KMS-11 (cell line): ENCODE results near the gene C2orf72.

Experiments used
- H2AFZ ChIP-seq: fragments of 200-600 bp; sonication (generic); 2 replicates; pipeline ENCODE4 v1.6.1; 2016; ENCODE audit warnings: antibody characterized with exemption, mixed run types, low read depth
- H3K27ac ChIP-seq: fragments of 200-600 bp; sonication (generic); 2 replicates; pipeline ENCODE4 v1.6.1; 2016; ENCODE audit warnings: mild to moderate bottlenecking, mixed run types
- H3K27me3 ChIP-seq: fragments of 200-600 bp; sonication (generic); 2 replicates; pipeline ENCODE4 v1.6.1; 2017; ENCODE audit warnings: mild to moderate bottlenecking, low read depth, mixed run types, moderate library complexity; ENCODE audit not compliant: insufficient read depth
- H3K36me3 ChIP-seq: fragments of 200-600 bp; sonication (generic); 2 replicates; pipeline ENCODE4 v1.6.1; 2017; ENCODE audit warnings: mild to moderate bottlenecking, mixed run types; ENCODE audit not compliant: insufficient read depth
- H3K4me1 ChIP-seq: fragments of 200-600 bp; sonication (generic); 2 replicates; pipeline ENCODE4 v1.6.1; 2016; ENCODE audit warnings: mild to moderate bottlenecking, low read depth, mixed run types; ENCODE audit not compliant: poor library complexity, severe bottlenecking
- H3K4me2 ChIP-seq: fragments of 200-600 bp; sonication (generic); 2 replicates; pipeline ENCODE4 v1.7.0; 2016; ENCODE audit warnings: mild to moderate bottlenecking, mixed run types
- H3K4me3 ChIP-seq: fragments of 200-600 bp; sonication (generic); IDR thresholded peaks from 2 replicates; pipeline ENCODE4 v1.6.1; 2017; ENCODE audit warnings: low read depth, low read length, mixed read lengths; ENCODE audit not compliant: insufficient read depth
- H3K79me2 ChIP-seq: fragments of 200-600 bp; sonication (generic); 2 replicates; pipeline ENCODE4 v1.6.1; 2016; ENCODE audit warnings: low read depth, mixed run types; ENCODE audit not compliant: insufficient read depth
- H3K9ac ChIP-seq: fragments of 200-600 bp; sonication (generic); 2 replicates; pipeline ENCODE4 v1.6.1; 2016; ENCODE audit warnings: mild to moderate bottlenecking, mixed run types
- H4K20me1 ChIP-seq: fragments of 200-600 bp; sonication (generic); 2 replicates; pipeline ENCODE4 v1.6.1; 2016; ENCODE audit warnings: mild to moderate bottlenecking, mixed run types; ENCODE audit not compliant: insufficient read depth
- TF ChIP-seq, protein P1 (sequence below): fragments of 200-600 bp; sonication (generic); conservative IDR thresholded peaks from 2 replicates; pipeline ENCODE4 v1.6.1; 2017; ENCODE audit warnings: low read depth, mild to moderate bottlenecking, antibody characterized with exemption, low read length, moderate library complexity, mixed read lengths

Gene C2orf72

DNA sequence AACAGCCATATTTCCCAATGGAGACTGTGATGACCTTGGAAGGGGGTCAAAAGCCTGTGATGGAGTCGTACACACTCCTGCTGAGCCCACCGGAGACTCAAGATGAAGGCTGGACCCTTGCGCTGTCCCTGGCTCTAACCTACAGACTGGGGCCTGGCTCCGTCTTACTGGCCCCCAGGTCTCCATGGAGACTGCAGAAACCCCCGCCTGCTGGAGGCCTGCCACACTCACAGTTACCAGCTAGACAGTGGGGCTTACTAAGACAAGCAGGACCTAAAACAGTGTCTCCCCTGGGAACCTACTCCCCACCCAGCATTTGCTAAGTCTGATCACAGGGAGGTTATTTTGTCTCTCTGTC lies 9.6 kb downstream of the C2orf72 start:
- Histone ChIP-seq H3K4me3 (no peak overlapping the region), H3K27ac (no peak overlapping the region), H4K20me1 (no peaks in the 10 kb centered on the region), H3K27me3 (no peaks in the 10 kb centered on the region), H3K79me2 (no peaks in the 10 kb centered on the region), H3K36me3 (no peaks in the 10 kb centered on the region), H3K4me2 (no peak overlapping the region), H3K9ac (no peak overlapping the region), H2AFZ (no peak overlapping the region), H3K4me1 (peaks cover 7% of the 10 kb centered on the region)
- TF ChIP-seq, protein P1, sequence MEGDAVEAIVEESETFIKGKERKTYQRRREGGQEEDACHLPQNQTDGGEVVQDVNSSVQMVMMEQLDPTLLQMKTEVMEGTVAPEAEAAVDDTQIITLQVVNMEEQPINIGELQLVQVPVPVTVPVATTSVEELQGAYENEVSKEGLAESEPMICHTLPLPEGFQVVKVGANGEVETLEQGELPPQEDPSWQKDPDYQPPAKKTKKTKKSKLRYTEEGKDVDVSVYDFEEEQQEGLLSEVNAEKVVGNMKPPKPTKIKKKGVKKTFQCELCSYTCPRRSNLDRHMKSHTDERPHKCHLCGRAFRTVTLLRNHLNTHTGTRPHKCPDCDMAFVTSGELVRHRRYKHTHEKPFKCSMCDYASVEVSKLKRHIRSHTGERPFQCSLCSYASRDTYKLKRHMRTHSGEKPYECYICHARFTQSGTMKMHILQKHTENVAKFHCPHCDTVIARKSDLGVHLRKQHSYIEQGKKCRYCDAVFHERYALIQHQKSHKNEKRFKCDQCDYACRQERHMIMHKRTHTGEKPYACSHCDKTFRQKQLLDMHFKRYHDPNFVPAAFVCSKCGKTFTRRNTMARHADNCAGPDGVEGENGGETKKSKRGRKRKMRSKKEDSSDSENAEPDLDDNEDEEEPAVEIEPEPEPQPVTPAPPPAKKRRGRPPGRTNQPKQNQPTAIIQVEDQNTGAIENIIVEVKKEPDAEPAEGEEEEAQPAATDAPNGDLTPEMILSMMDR: no peak

DNA sequence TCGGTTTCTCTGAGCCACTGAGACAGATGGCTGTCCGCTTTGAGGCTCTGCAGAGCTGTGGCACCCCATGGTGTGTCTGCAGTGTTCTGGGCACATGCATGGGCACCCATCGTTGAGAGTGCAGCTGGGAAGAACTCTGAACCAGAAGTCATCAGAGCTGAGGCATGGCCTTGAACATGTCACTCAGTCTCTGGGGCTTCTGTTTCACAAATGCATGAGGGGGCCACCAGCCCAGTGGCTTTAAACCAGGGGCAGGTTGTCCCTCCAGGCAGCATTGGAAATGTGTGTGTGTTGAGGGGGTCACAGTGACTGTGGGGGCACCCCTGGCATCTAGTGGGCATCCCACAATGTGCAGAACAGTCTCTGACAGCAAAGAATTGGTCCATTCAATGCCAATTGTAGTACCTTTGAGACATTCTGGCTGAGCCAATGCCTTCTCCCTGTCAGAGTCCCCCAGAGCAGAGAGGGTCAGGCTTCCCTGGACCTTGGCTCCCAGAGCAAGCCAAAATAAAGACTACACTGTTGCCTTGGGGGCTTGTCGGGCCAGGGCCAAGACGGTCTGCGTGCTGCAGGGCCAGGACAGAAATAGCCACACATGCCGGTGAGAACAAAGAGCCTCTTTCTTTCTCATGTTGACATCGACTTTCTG lies 10.1 kb downstream of the C2orf72 start:
- Histone ChIP-seq H4K20me1 (no peaks in the 10 kb centered on the region), H3K27ac (no peak overlapping the region), H3K4me3 (no peak overlapping the region), H3K9ac (no peak overlapping the region), H2AFZ (no peak overlapping the region), H3K36me3 (no peaks in the 10 kb centered on the region), H3K4me1 (peaks cover 12% of the 10 kb centered on the region), H3K27me3 (no peaks in the 10 kb centered on the region), H3K4me2 (no peak overlapping the region), H3K79me2 (no peaks in the 10 kb centered on the region)
- TF ChIP-seq, protein P1: no peak

DNA sequence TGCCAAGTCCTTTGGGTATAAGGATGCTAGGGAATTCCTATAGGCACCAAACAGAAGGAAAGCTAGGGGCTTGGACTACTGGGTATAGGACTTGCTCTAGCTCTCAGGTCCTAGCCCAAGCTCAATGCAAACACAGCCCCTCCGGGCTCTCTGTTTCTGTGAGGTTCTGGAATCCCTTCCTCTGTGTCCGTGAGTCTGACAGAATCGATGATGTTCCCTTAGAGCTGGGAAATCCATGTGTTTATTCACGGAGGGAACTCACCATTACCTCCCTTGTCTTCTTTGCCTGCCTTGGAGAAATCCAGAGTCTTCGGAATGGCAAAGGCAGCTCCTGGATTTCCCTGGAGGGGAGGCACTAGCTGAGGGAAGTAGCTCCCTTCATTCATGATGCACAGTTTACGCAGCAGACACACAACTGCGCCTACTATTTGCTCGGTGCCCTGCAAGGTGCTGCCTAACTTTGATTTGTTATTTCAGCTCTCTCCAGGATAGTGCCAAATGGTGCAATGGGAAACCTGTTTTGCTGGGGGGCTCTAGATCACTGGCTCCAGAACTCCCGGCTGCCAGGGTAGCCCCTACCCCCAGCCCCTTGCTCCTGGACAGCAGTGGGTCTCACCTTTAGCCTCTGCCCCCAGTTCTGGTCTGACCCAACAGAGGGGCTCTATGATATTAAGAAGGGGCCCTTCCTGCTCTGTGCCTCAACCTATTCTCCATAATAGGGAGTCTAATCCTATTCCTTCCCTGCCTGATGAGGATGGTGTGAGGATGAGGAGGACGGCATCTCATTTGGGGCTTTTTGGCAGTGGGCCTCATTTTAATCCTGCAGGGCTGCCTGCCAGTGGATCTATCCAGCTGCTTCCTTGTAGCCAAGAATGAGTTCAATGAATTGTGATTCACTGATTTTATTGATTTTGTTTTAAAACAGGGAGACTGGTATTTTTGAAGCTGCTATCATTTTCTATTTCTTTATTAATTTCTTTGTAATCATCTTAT lies 10.9 kb downstream of the C2orf72 start:
- no peaks in the 10 kb centered on the region for H3K79me2 ChIP-seq
- H3K27me3 ChIP-seq: no peaks in the 10 kb centered on the region
- TF ChIP-seq, protein P1: no peak
- no peak overlapping the region for H3K4me2 ChIP-seq
- peaks cover 16% of the 10 kb centered on the region for H3K4me1 ChIP-seq
- no peaks in the 10 kb centered on the region for H4K20me1 ChIP-seq
- no peak overlapping the region for H3K9ac ChIP-seq
- no peak overlapping the region for H2AFZ ChIP-seq
- H3K36me3 ChIP-seq: no peaks in the 10 kb centered on the region
- no peak overlapping the region for H3K4me3 ChIP-seq
- no peak overlapping the region for H3K27ac ChIP-seq

DNA sequence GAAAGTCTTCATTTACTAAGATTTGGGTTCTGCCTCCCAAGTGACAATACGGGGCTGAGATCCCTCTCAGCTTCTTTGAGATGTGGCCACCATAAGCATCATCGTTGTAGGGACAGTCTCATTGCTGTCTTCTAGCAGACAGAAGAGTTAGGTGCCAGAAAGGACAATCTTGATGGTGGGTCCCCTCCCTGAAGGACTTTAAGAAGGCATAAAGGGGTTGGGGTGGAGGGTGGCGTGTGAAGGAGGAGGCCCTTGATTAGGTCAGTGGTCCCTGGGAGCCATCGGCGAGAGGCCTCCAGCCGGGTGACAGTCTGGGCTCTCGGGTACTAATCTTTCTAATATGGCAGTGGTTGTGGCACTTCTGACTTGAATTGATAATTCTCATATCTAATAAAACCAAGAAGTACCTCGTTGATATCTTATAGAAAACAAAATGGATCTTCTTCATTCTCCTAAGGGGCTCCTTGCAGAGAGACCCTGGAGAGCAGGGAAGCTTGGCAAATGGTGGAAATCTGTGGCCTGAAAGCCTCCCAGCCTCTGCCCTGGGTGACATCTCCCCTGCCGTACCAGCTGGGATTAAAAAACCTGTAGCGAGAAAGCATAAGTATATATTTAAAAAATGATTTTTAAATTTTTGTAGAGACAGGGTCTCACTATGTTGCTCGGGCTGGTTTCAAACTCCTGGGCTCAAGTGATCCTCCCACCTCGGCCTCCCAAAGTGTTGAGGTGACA lies 12.1 kb downstream of the C2orf72 start:
- H3K4me3 ChIP-seq: no peak overlapping the region
- H3K27me3 ChIP-seq: no peaks in the 10 kb centered on the region
- H3K36me3 ChIP-seq: no peaks in the 10 kb centered on the region
- H3K4me1 ChIP-seq: peaks cover 17% of the 10 kb centered on the region
- no peak overlapping the region for H3K9ac ChIP-seq
- H3K79me2 ChIP-seq: no peaks in the 10 kb centered on the region
- no peak overlapping the region for H2AFZ ChIP-seq
- no peak overlapping the region for H3K27ac ChIP-seq
- no peaks in the 10 kb centered on the region for H4K20me1 ChIP-seq
- TF ChIP-seq, protein P1: no peak
- H3K4me2 ChIP-seq: no peak overlapping the region
